H1 (cell line): Measurements from ENCODE around the gene HAS3. TPM values are rescaled to one million over a fixed set of nuclear protein-coding genes. Genes with fewer than 3 reads are reported as not detected.

ENCODE experiments used
- CTCF ChIA-PET: fragments of 300-600 bp; sonication (Branson Sonifier 250); formaldehyde crosslinking; loops from one replicate; lab custom pipeline; 2021; ENCODE audit not compliant: partially characterized antibody; lab: Charles Lee
- POLR2A ChIA-PET: fragments of 300-600 bp; sonication (Branson Sonifier 250); formaldehyde crosslinking; loops from one replicate; lab custom pipeline; 2021; ENCODE audit warnings: inconsistent platforms; ENCODE audit not compliant: partially characterized antibody; lab: Charles Lee
- DNase-seq, 2 experiments: peaks; one replicate each; pipeline versions ENCODE4 v3.0.0 to v3.0.0-alpha.2; 2010 to 2022; ENCODE audit warnings: low spot score in 2 of 2, low read depth in 1 of 2, mixed read lengths in 1 of 2
- FAIRE-seq: peaks from 2 replicates; lab custom pipeline; 2011; peaks lifted over from hg19 to GRCh38; lab: Jason Lieb, UNC
- H2AFZ ChIP-seq: 2 replicates; pipeline ENCODE4 v1.8.1; 2012; ENCODE audit warnings: low read length, inconsistent platforms
- H2AK5ac ChIP-seq: 2 replicates; pipeline ENCODE4 v1.6.1; 2013; ENCODE audit warnings: low read depth, low read length
- H2BK120ac ChIP-seq: replicated peaks from 2 replicates; pipeline ENCODE3; 2013; ENCODE audit warnings: low read depth, low read length, inconsistent platforms
- H2BK12ac ChIP-seq: 2 replicates; pipeline ENCODE4 v1.6.1; 2013; ENCODE audit warnings: low read depth, low read length
- H2BK15ac ChIP-seq: 2 replicates; pipeline ENCODE4 v1.6.1; 2013; ENCODE audit warnings: low read length
- H2BK20ac ChIP-seq: 2 replicates; pipeline ENCODE4 v1.6.1; 2013; ENCODE audit warnings: low read length
- H2BK5ac ChIP-seq: 2 replicates; pipeline ENCODE4 v1.6.1; 2013; ENCODE audit warnings: low read depth, low read length
- H3K14ac ChIP-seq: 2 replicates; pipeline ENCODE4 v1.6.1; 2013; ENCODE audit warnings: inconsistent platforms; ENCODE audit not compliant: insufficient read length
- H3K18ac ChIP-seq: 2 replicates; pipeline ENCODE4 v1.6.1; 2013; ENCODE audit warnings: low read length; ENCODE audit errors: extremely low read depth
- H3K23ac ChIP-seq: 2 replicates; pipeline ENCODE4 v1.6.1; 2013; ENCODE audit warnings: inconsistent platforms; ENCODE audit not compliant: insufficient read length
- H3K23me2 ChIP-seq: 2 replicates; pipeline ENCODE4 v1.6.1; 2013; ENCODE audit warnings: low read depth, low read length
- H3K27ac ChIP-seq: 2 replicates; pipeline ENCODE4 v1.6.1; 2011; ENCODE audit warnings: low read depth, low read length, inconsistent platforms
- H3K27me3 ChIP-seq, 4 experiments: replicated peaks in 1 of 4; 1 replicate in 1 of 4; 2 replicates in 3 of 4; pipeline versions ENCODE4 v1.6.1 to v1.8.1; 2011 to 2013; ENCODE audit warnings: low read length in 3 of 4, mild to moderate bottlenecking in 3 of 4, inconsistent platforms in 2 of 4, mixed read lengths in 2 of 4, moderate library complexity in 1 of 4; ENCODE audit not compliant: control insufficient read depth in 3 of 4, insufficient read depth in 3 of 4; ENCODE audit errors: extremely low read depth in 1 of 4
- H3K36me3 ChIP-seq, 4 experiments: 2 replicates each; pipeline versions ENCODE4 v1.6.1 to v1.8.1; 2011 to 2013; ENCODE audit warnings: mild to moderate bottlenecking in 4 of 4, low read length in 3 of 4, moderate library complexity in 2 of 4, control low read depth in 1 of 4, inconsistent platforms in 1 of 4; ENCODE audit not compliant: insufficient read depth in 4 of 4, control insufficient read depth in 2 of 4
- H3K4ac ChIP-seq: replicated peaks from 2 replicates; pipeline ENCODE3; 2013; ENCODE audit warnings: low read length, low read depth, mixed read lengths, inconsistent platforms; ENCODE audit not compliant: insufficient read length
- H3K4me1 ChIP-seq, 4 experiments: replicated peaks in 1 of 4; 1 replicate in 1 of 4; 2 replicates in 3 of 4; pipeline versions ENCODE4 v1.6.1 to v1.8.1; 2011 to 2013; ENCODE audit warnings: low read length in 3 of 4, inconsistent platforms in 2 of 4, mixed read lengths in 1 of 4; ENCODE audit not compliant: insufficient read depth in 4 of 4, control insufficient read depth in 3 of 4
- H3K4me2 ChIP-seq, 2 experiments: 2 replicates each; pipeline versions ENCODE4 v1.6.1 to v1.8.1; 2011 to 2013; ENCODE audit warnings: low read depth in 2 of 2, low read length in 2 of 2, control low read depth in 1 of 2, inconsistent platforms in 1 of 2, mild to moderate bottlenecking in 1 of 2; ENCODE audit not compliant: insufficient read depth in 1 of 2
- H3K4me3 ChIP-seq, 4 experiments: fragments of 200-600, 300-600 bp in 1 of 4; sonication (generic), shearing (Covaris generic), sonication (Bioruptor Twin) in 1 of 4; 2 replicates each; pipeline versions ENCODE4 v1.5.1 to v1.8.1; 2011 to 2016; ENCODE audit warnings: low read length in 4 of 4, low read depth in 3 of 4, control low read depth in 2 of 4, inconsistent platforms in 2 of 4, mild to moderate bottlenecking in 2 of 4, mixed read lengths in 1 of 4, moderate library complexity in 1 of 4; ENCODE audit not compliant: insufficient read depth in 2 of 4; ENCODE audit errors: extremely low read depth in 1 of 4
- H3K56ac ChIP-seq: replicated peaks from 2 replicates; pipeline ENCODE3; 2013; ENCODE audit warnings: low read depth, mild to moderate bottlenecking, mixed read lengths, low read length, inconsistent platforms; ENCODE audit not compliant: insufficient read length
- H3K79me1 ChIP-seq: 2 replicates; pipeline ENCODE4 v1.6.1; 2013; ENCODE audit warnings: low read depth, low read length, control low read depth
- H3K79me2 ChIP-seq, 2 experiments: 2 replicates each; pipeline versions ENCODE4 v1.6.1 to v1.8.1; 2012 to 2013; ENCODE audit warnings: low read length in 2 of 2, mild to moderate bottlenecking in 2 of 2, inconsistent platforms in 1 of 2; ENCODE audit not compliant: insufficient read depth in 2 of 2, control insufficient read depth in 1 of 2
- H3K9ac ChIP-seq, 4 experiments: replicated peaks in 1 of 4; 1 replicate in 1 of 4; 2 replicates in 3 of 4; pipeline versions ENCODE4 v1.6.1 to v1.8.1; 2011 to 2013; ENCODE audit warnings: low read depth in 3 of 4, low read length in 3 of 4, control low read depth in 2 of 4, mild to moderate bottlenecking in 2 of 4, moderate library complexity in 2 of 4, inconsistent platforms in 1 of 4; ENCODE audit errors: extremely low read depth in 1 of 4
- H3K9me3 ChIP-seq, 2 experiments: 2 replicates each; pipeline versions ENCODE4 v1.6.1 to v1.8.1; 2012 to 2013; ENCODE audit warnings: mild to moderate bottlenecking in 2 of 2, moderate library complexity in 2 of 2, control low read depth in 1 of 2, inconsistent platforms in 1 of 2, low read depth in 1 of 2, low read length in 1 of 2, mixed read lengths in 1 of 2; ENCODE audit not compliant: insufficient read depth in 2 of 2
- H4K20me1 ChIP-seq, 2 experiments: replicated peaks in 1 of 2; 2 replicates each; pipeline versions ENCODE3 to v1.8.1; 2011 to 2013; ENCODE audit warnings: inconsistent platforms in 2 of 2, low read length in 2 of 2, mild to moderate bottlenecking in 1 of 2; ENCODE audit not compliant: insufficient read depth in 2 of 2, control insufficient read depth in 1 of 2
- H4K5ac ChIP-seq: 2 replicates; pipeline ENCODE4 v1.6.1; 2013; ENCODE audit warnings: low read length, low read depth, mixed read lengths, inconsistent platforms; ENCODE audit not compliant: insufficient read length
- H4K8ac ChIP-seq: 2 replicates; pipeline ENCODE4 v1.8.0; 2013; ENCODE audit warnings: mild to moderate bottlenecking, moderate library complexity, low read length, inconsistent platforms; ENCODE audit not compliant: insufficient read depth; ENCODE audit errors: extremely low read depth
- H4K91ac ChIP-seq: replicated peaks from 2 replicates; pipeline ENCODE3; 2013; ENCODE audit warnings: low read length, mixed read lengths, inconsistent platforms; ENCODE audit not compliant: insufficient read length
- CHD1 ChIP-seq: IDR thresholded peaks from 2 replicates; pipeline ENCODE4 v1.6.1; 2012; ENCODE audit warnings: low read depth, low read length, improper control_type of control experiment
- POU5F1 ChIP-seq: IDR thresholded peaks from 2 replicates; pipeline ENCODE4 v1.6.1; 2011; ENCODE audit warnings: low read depth, mild to moderate bottlenecking, low read length, moderate library complexity
- RFX5 ChIP-seq: IDR thresholded peaks from 2 replicates; pipeline ENCODE4 v1.6.1; 2011; ENCODE audit warnings: low read depth, low read length, improper control_type of control experiment, borderline replicate concordance
- SIX5 ChIP-seq: IDR thresholded peaks from 2 replicates; pipeline ENCODE4 v1.6.1; 2011; ENCODE audit warnings: mild to moderate bottlenecking, low read depth, low read length
- WGBS, 2 experiments: shearing (Covaris generic) in 1 of 2; methylation state at CpG; one replicate each; pipeline versions ENCODE4 v1.1.6 to v1.1.7; 2013 to 2015; ENCODE audit warnings: low lambda C conversion rate in 2 of 2, mixed read lengths in 2 of 2, inconsistent platforms in 1 of 2, low coverage in 1 of 2, missing lambda C conversion rate in 1 of 2; ENCODE audit not compliant: insufficient replicate concordance in 2 of 2, insufficient coverage in 1 of 2, insufficient read length in 1 of 2; ENCODE audit errors: extremely low coverage in 1 of 2, missing lambda C conversion rate in 1 of 2; 5-methylcytosine and 5-hydroxymethylcytosine counted together
- polyA plus RNA-seq, 7 experiments: library from polyadenylated mRNA; depleted of rRNA in 3 of 7; stranded (reverse) in 5 of 7; unstranded in 2 of 7; fragments of >200 nt in 5 of 7; fragments of 200-250 nt in 2 of 7; gene quantifications; 1 replicate in 5 of 7; 2 replicates in 1 of 7; 4 replicates in 1 of 7; pipeline versions ENCODE4 v1.2.1 to v1.2.3, GENCODE V29; 2011 to 2013; ENCODE audit warnings: missing spikeins in 2 of 7, mixed read lengths in 2 of 7
- total RNA-seq: library from RNA; stranded (reverse); fragmentation: NEBNext Ultra II Directional; extraction: Animal tissue kit (Norgen Biotek cat#: 25700); gene quantifications from 2 replicates; pipeline ENCODE4 v1.2.1, GENCODE V29; 2021

Gene HAS3
- total and polyA plus RNA-seq, 2 of the 8 experiments (the other 6 are each of a cell fraction or from before 2014, with no cell fraction given), result 32.1 to 69.6 TPM

DNA sequence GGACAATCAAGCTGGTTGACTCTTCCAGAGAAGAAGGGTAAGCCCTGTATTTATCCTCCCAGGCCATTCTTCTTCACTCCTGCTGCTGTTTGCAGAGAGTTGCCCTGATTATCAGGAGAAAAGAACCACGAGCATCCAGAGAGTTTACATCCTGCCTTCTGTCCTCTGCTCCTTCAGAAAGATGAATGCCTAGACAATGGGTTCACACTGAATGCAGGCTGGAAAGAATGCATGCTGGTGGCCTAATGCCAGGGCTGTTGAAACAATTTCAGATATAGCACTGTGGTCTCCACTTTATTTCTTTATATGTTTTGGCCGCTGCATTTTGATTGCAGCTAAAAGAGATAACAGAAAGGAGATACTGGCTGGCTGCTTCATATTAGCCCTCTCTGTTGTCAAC, 21.2 kb upstream of the HAS3 start:
- no peak overlapping the region for H3K56ac ChIP-seq
- H3K79me1 ChIP-seq, result no peaks in the 10 kb centered on the region
- no peak overlapping the region for H3K27ac ChIP-seq
- H2BK120ac ChIP-seq, result no peak overlapping the region
- 77% methylated on average over 2 of the region's 2 CpGs; no CpG with 5 or more reads in 1 of the 2 experiments for WGBS, 2 experiments
- H3K4ac ChIP-seq, result no peak overlapping the region
- H2AK5ac ChIP-seq, result no peak overlapping the region
- no peaks in the 10 kb centered on the region for H3K79me2 ChIP-seq
- FAIRE-seq (no peak), DNase-seq (no peak)
- H3K23ac ChIP-seq, result no peak overlapping the region
- H2AFZ ChIP-seq, result no peak overlapping the region
- no peaks in the 10 kb centered on the region for H4K20me1 ChIP-seq
- H3K9ac ChIP-seq, result no peak overlapping the region
- no peak overlapping the region for H3K18ac ChIP-seq
- H3K9me3 ChIP-seq, result no peaks in the 10 kb centered on the region
- POLR2A ChIA-PET, result interaction anchor here (0.9 to 3.6 kb wide), 4 partner anchors 10 to 34 kb away, joined by 3 to 15 read pairs (median 7); no protein-coding TSS in a partner anchor
- H2BK20ac ChIP-seq, result no peak overlapping the region; the same call in 1 of the 2 replicates
- no peaks in the 10 kb centered on the region for H3K36me3 ChIP-seq
- no peaks in the 10 kb centered on the region for H3K23me2 ChIP-seq
- H2BK12ac ChIP-seq, result no peak overlapping the region
- H4K8ac ChIP-seq, result no peak overlapping the region
- H3K27me3 ChIP-seq, result no peaks in the 10 kb centered on the region
- H3K14ac ChIP-seq, result no peak overlapping the region
- H4K5ac ChIP-seq, result no peak overlapping the region
- H3K4me1 ChIP-seq, result peaks cover 1 to 9% (median 6%) of the 10 kb centered on the region in 4 experiments; a peak in 6 of 7 replicates
- H2BK5ac ChIP-seq, result no peak overlapping the region
- CTCF ChIA-PET, result interaction anchor here (0.6 to 2.5 kb wide), 12 partner anchors 8 to 89 kb away, joined by 3 to 9 read pairs (median 4); partner anchors contain the start of gene HAS3
- H3K4me2 ChIP-seq, result no peak overlapping the region
- TF ChIP-seq SIX5 (no peak), CHD1 (no peak), POU5F1 (no peak), RFX5 (no peak)
- no peak overlapping the region for H3K4me3 ChIP-seq
- no peak overlapping the region for H2BK15ac ChIP-seq
- H4K91ac ChIP-seq, result no peak overlapping the region
